H1 (cell line): Measurements from ENCODE around the gene HP1BP3. TPM values are rescaled to one million over a fixed set of nuclear protein-coding genes. Genes with fewer than 3 reads are reported as not detected.

Experiments used
- BRCA1 ChIP-seq: IDR thresholded peaks from 2 replicates; pipeline ENCODE4 v1.6.1; 2012; ENCODE audit warnings: low read depth, low read length, improper control_type of control experiment
- JUND ChIP-seq: IDR thresholded peaks from 2 replicates; pipeline ENCODE4 v1.6.1; 2011; ENCODE audit warnings: mild to moderate bottlenecking, improper control_type of control experiment, low read length
- RNF2 ChIP-seq: fragments of 200-900, 300-1000 bp; sonication (generic); IDR thresholded peaks from 2 replicates; pipeline ENCODE4 v1.7.1; 2016; ENCODE audit warnings: borderline replicate concordance, low read depth, mild to moderate bottlenecking, antibody characterized with exemption, low read length; ENCODE audit not compliant: poor library complexity, severe bottlenecking; ENCODE audit errors: missing control alignments
- SUZ12 ChIP-seq: fragments of 200-600 bp; sonication (generic); IDR thresholded peaks from 2 replicates; pipeline ENCODE4 v1.6.1; 2012; ENCODE audit warnings: mild to moderate bottlenecking, inconsistent platforms, low read length, moderate library complexity, mixed read lengths
- TAF1 ChIP-seq: IDR thresholded peaks from 2 replicates; pipeline ENCODE4 v1.6.1; 2011; ENCODE audit warnings: mild to moderate bottlenecking, low read depth, low read length
- polyA plus RNA-seq, 7 experiments: library from polyadenylated mRNA; depleted of rRNA in 3 of 7; stranded (reverse) in 5 of 7; unstranded in 2 of 7; fragments of >200 nt in 5 of 7; fragments of 200-250 nt in 2 of 7; gene quantifications; 1 replicate in 5 of 7; 2 replicates in 1 of 7; 4 replicates in 1 of 7; pipeline versions ENCODE4 v1.2.1 to v1.2.3, GENCODE V29; 2011 to 2013; ENCODE audit warnings: missing spikeins in 2 of 7, mixed read lengths in 2 of 7
- total RNA-seq: library from RNA; stranded (reverse); fragmentation: NEBNext Ultra II Directional; extraction: Animal tissue kit (Norgen Biotek cat#: 25700); gene quantifications from 2 replicates; pipeline ENCODE4 v1.2.1, GENCODE V29; 2021
- TF ChIP-seq, protein P1 (sequence below): IDR thresholded peaks from 2 replicates; pipeline ENCODE4 v1.6.1; 2012; ENCODE audit warnings: inconsistent platforms

HP1BP3 gene
- total and polyA plus RNA-seq, 2 of the 8 experiments (the other 6 are each of a cell fraction or from before 2014, with no cell fraction given) = 47.4 to 125 TPM

DNA sequence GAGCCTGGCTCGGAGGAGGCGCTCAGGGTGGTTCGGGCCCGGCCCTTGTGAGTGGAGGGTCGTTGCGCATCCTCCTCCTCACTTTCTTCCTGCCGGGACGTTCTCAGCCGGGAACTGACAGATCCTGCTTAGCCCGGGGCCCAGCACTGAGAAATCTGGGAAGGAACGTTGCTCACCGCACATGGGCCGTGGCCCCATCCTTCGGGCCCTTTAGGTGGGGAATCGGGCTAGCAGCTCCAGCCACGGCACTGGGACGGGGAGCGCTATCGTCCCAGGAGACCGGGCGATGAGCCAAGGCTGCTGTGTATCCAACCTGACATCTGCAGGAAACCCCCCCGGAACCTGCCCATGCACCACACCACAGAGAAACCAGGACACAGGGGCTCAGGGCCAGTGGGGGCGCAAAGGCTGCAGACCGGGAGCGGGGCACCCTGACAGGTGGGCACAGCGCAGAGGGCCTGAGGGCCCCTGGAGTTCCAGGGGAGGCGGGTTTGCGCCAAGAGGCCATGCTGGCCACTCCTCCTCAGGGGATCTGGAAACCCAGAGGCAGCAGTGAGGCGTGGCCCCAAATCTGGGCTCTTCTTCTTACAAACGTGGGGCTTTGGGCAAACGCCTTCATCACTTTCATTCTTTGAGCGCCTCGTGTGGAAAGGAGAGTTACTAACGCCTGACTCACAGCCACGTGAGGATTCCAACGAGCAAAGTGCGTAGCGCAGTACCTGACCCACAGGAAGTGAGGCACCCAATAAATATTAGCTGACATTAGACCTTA, 54.3 kb downstream of the HP1BP3 start, which contains the start of gene SH2D5 (continued):
- TF ChIP-seq JUND = no peak
- no peak for TF ChIP-seq BRCA1
- TF ChIP-seq, protein P1, sequence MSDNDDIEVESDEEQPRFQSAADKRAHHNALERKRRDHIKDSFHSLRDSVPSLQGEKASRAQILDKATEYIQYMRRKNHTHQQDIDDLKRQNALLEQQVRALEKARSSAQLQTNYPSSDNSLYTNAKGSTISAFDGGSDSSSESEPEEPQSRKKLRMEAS = peak; percentile 88
- TF ChIP-seq RNF2 = no peak
- TF ChIP-seq TAF1 = no peak
- no peak for TF ChIP-seq SUZ12
- TF ChIP-seq, all 59 proteins: peak for 12
